ENCODE results near the gene ODF2L.

ODF2L gene

GRCh38 chr1:86387916-86388627 lies 8.1 kb downstream of the ODF2L start:
- no peak for DNase-seq (ENCODE audit: low read depth)
- TF ChIP-seq MYC (IDR thresholded peaks at IDR 0.05; ENCODE audit: low read depth, low read length) = no peak
- no peak for TF ChIP-seq CTCF (IDR thresholded peaks at IDR 0.05; ENCODE audit: low read depth, low read length)
- TF ChIP-seq POLR2A (IDR thresholded peaks at IDR 0.05; ENCODE audit: extremely low read depth, insufficient read length) = no peak
- no peak for TF ChIP-seq MAX (IDR thresholded peaks at IDR 0.05; ENCODE audit: low read depth, low read length)
- H3K4me3 ChIP-seq (ENCODE audit: low read depth, low read length) = no peak overlapping the region

GRCh38 chr1:86382878-86383277 lies 13.2 kb downstream of the ODF2L start:
- TF ChIP-seq MYC (IDR thresholded peaks at IDR 0.05; ENCODE audit: low read depth, low read length) = no peak
- TF ChIP-seq POLR2A (IDR thresholded peaks at IDR 0.05; ENCODE audit: extremely low read depth, insufficient read length) = no peak
- TF ChIP-seq CTCF (IDR thresholded peaks at IDR 0.05; ENCODE audit: low read depth, low read length) = no peak
- TF ChIP-seq MAX (IDR thresholded peaks at IDR 0.05; ENCODE audit: low read depth, low read length) = no peak
- H3K4me3 ChIP-seq (ENCODE audit: low read depth, low read length) = no peak overlapping the region
- no peak for DNase-seq (ENCODE audit: low read depth)

- H3K4me3 ChIP-seq (ENCODE audit: low read depth, low read length) = no peak overlapping the region
- TF ChIP-seq MYC (IDR thresholded peaks at IDR 0.05; ENCODE audit: low read depth, low read length) (no peak), MAX (IDR thresholded peaks at IDR 0.05; ENCODE audit: low read depth, low read length) (no peak), CTCF (IDR thresholded peaks at IDR 0.05; ENCODE audit: low read depth, low read length) (no peak), POLR2A (IDR thresholded peaks at IDR 0.05; ENCODE audit: extremely low read depth, insufficient read length) (no peak)
- no peak for DNase-seq (ENCODE audit: low read depth)
Measured at GRCh38 chr1:86381223-86381622, 14.9 kb downstream of the ODF2L start.

- DNase-seq (ENCODE audit: low read depth) = peak; percentile 71
- TF ChIP-seq CTCF (IDR thresholded peaks at IDR 0.05; ENCODE audit: low read depth, low read length) (peak; percentile 36), POLR2A (IDR thresholded peaks at IDR 0.05; ENCODE audit: extremely low read depth, insufficient read length) (no peak)
- H3K4me3 ChIP-seq (ENCODE audit: low read depth, low read length) = no peak overlapping the region
Measured at GRCh38 chr1:86380257-86380861, 15.8 kb downstream of the ODF2L start.

GRCh38 chr1:86378813-86379212 lies 17.3 kb downstream of the ODF2L start:
- DNase-seq (ENCODE audit: low read depth) = no peak
- TF ChIP-seq MYC (IDR thresholded peaks at IDR 0.05; ENCODE audit: low read depth, low read length) (no peak), MAX (IDR thresholded peaks at IDR 0.05; ENCODE audit: low read depth, low read length) (no peak), POLR2A (IDR thresholded peaks at IDR 0.05; ENCODE audit: extremely low read depth, insufficient read length) (no peak), CTCF (IDR thresholded peaks at IDR 0.05; ENCODE audit: low read depth, low read length) (no peak)
- H3K4me3 ChIP-seq (ENCODE audit: low read depth, low read length) = no peak overlapping the region
